Neural cell (in vitro differentiated cells): Measurements from ENCODE around the gene ORM2.

Source experiments
- CTCF ChIP-seq: fragments of 450-650 bp; IDR thresholded peaks from 2 replicates; pipeline ENCODE4 v1.5.1; 2014; ENCODE audit warnings: antibody characterized with exemption, mild to moderate bottlenecking, moderate library complexity; ENCODE audit not compliant: poor library complexity, severe bottlenecking
- EZH2 ChIP-seq: fragments of 200-600, 300-800 bp; shearing (Covaris generic), sonication (generic); IDR thresholded peaks from 2 replicates; pipeline ENCODE4 v1.6.1; 2014; ENCODE audit warnings: antibody characterized with exemption, low read length, borderline replicate concordance, mild to moderate bottlenecking; ENCODE audit not compliant: insufficient read depth, poor library complexity, severe bottlenecking
- RAD21 ChIP-seq: fragments of 450-650 bp; conservative IDR thresholded peaks from 2 replicates; pipeline ENCODE4 v1.6.1; 2014; ENCODE audit warnings: antibody characterized with exemption, mild to moderate bottlenecking, moderate library complexity
- TAF1 ChIP-seq: IDR thresholded peaks from 2 replicates; pipeline ENCODE4 v1.6.1; 2012; ENCODE audit warnings: low read depth

GRCh38 chr9:114315723-114316363 lies 13.8 kb upstream of the ORM2 start:
- TF ChIP-seq CTCF, result no peak
- no peak for TF ChIP-seq RAD21
- TF ChIP-seq TAF1, result no peak
- TF ChIP-seq EZH2, result no peak
